Measurements from ENCODE around the gene ABI1.

DNA sequence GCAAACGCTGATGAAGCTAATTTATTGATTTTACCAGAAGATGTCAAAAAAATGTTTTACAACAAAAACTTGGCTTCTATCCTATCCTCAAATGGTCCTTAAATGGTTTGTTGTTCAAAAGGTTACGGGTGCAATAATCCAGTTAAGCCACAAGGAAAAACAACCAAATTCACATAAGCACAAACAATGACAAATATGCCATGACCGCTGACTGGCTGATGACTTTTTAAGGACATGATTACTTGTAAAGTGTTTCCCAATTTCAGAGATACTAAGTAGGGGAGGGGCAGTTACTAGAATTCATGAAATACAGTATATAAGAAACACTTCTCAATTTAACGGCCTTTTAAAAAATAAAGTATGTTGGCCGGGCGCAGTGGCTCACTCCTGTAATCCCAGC lies 28.8 kb downstream of the ABI1 start:
- TF ChIP-seq EZH2 (IDR thresholded peaks at IDR 0.05; ENCODE audit: low read length, missing control alignments): no peak
- TF ChIP-seq, protein P1, sequence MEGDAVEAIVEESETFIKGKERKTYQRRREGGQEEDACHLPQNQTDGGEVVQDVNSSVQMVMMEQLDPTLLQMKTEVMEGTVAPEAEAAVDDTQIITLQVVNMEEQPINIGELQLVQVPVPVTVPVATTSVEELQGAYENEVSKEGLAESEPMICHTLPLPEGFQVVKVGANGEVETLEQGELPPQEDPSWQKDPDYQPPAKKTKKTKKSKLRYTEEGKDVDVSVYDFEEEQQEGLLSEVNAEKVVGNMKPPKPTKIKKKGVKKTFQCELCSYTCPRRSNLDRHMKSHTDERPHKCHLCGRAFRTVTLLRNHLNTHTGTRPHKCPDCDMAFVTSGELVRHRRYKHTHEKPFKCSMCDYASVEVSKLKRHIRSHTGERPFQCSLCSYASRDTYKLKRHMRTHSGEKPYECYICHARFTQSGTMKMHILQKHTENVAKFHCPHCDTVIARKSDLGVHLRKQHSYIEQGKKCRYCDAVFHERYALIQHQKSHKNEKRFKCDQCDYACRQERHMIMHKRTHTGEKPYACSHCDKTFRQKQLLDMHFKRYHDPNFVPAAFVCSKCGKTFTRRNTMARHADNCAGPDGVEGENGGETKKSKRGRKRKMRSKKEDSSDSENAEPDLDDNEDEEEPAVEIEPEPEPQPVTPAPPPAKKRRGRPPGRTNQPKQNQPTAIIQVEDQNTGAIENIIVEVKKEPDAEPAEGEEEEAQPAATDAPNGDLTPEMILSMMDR (conservative IDR thresholded peaks at IDR 0.05 in 1 of 2, IDR thresholded peaks at IDR 0.05 in 1 of 2; ENCODE audit: low read depth in 1 of 2, low read length in 2 of 2): no peak

All from fibroblast of lung (primary cell).